Endothelial cell (in vitro differentiated cells): ENCODE data around the gene RELN. TPM values are rescaled to one million over a fixed set of nuclear protein-coding genes. Genes with fewer than 3 reads are reported as not detected.

Experiments
- DNase-seq: peaks from one replicate; pipeline ENCODE4 v3.0.0; 2021; ENCODE audit warnings: low spot score
- H3K27ac Mint-ChIP-seq: one replicate; pipeline ENCODE4 v1.8.0; 2021; ENCODE audit warnings: mixed read lengths, inconsistent platforms; ENCODE audit not compliant: unreplicated experiment
- H3K27me3 Mint-ChIP-seq: one replicate; pipeline ENCODE4 v1.8.0; 2021; ENCODE audit warnings: mild to moderate bottlenecking, moderate library complexity, mixed read lengths, inconsistent platforms; ENCODE audit not compliant: unreplicated experiment
- H3K36me3 Mint-ChIP-seq: one replicate; pipeline ENCODE4 v1.8.0; 2021; ENCODE audit warnings: mild to moderate bottlenecking, low read depth, mixed read lengths, inconsistent platforms; ENCODE audit not compliant: unreplicated experiment
- H3K4me1 Mint-ChIP-seq: one replicate; pipeline ENCODE4 v1.8.0; 2021; ENCODE audit warnings: mild to moderate bottlenecking, mixed read lengths, inconsistent platforms; ENCODE audit not compliant: unreplicated experiment
- H3K4me3 Mint-ChIP-seq: one replicate; pipeline ENCODE4 v1.8.0; 2021; ENCODE audit warnings: mild to moderate bottlenecking, mixed read lengths, inconsistent platforms; ENCODE audit not compliant: unreplicated experiment
- H3K9me3 Mint-ChIP-seq: one replicate; pipeline ENCODE4 v1.8.0; 2021; ENCODE audit warnings: mixed read lengths, inconsistent platforms; ENCODE audit not compliant: unreplicated experiment
- CTCF ChIP-seq: fragments of 200-600 bp; sonication (generic); IDR thresholded peaks from one replicate; pipeline ENCODE4 v1.5.0; 2021; ENCODE audit warnings: antibody characterized with exemption; ENCODE audit not compliant: unreplicated experiment
- total RNA-seq: library from RNA; stranded (reverse); fragmentation: NEBNext Ultra II Directional; extraction: Animal tissue kit (Norgen Biotek cat#: 25700); gene quantifications from one replicate; pipeline ENCODE4 v1.2.1, GENCODE V29; 2021; ENCODE audit not compliant: unreplicated experiment

RELN gene
- total RNA-seq, 1 donor from 2014 or later = 2.3 TPM

GRCh38 chr7:103937680-103938079 is 51.8 kb downstream of the RELN start:
- H3K9me3 Mint-ChIP-seq = no peaks in the 10 kb centered on the region

GRCh38 chr7:103936558-103936957 is 52.9 kb downstream of the RELN start:
- Mint-ChIP-seq H3K4me1 (peaks cover 2% of the 10 kb centered on the region), H3K4me3 (no peak overlapping the region)

More at GRCh38 chr7:103937680-103938079, 51.8 kb downstream of the RELN start:
- no peak for DNase-seq
- Mint-ChIP-seq H3K36me3 (no peaks in the 10 kb centered on the region), H3K27ac (no peak overlapping the region), H3K4me1 (no peaks in the 10 kb centered on the region), H3K27me3 (peaks cover 3% of the 10 kb centered on the region), H3K4me3 (no peak overlapping the region)
- TF ChIP-seq CTCF = no peak

GRCh38 chr7:103934508-103934907 is 55.0 kb downstream of the RELN start:
- Mint-ChIP-seq H3K27me3 (peaks cover 4% of the 10 kb centered on the region), H3K36me3 (no peaks in the 10 kb centered on the region), H3K4me1 (peaks cover 8% of the 10 kb centered on the region), H3K4me3 (no peak overlapping the region), H3K27ac (no peak overlapping the region), H3K9me3 (no peaks in the 10 kb centered on the region)
- TF ChIP-seq CTCF = no peak
- DNase-seq = no peak

More at GRCh38 chr7:103936558-103936957, 52.9 kb downstream of the RELN start:
- Mint-ChIP-seq H3K27ac (no peak overlapping the region), H3K36me3 (no peaks in the 10 kb centered on the region), H3K27me3 (peaks cover 3% of the 10 kb centered on the region), H3K9me3 (no peaks in the 10 kb centered on the region)
- DNase-seq = no peak
- TF ChIP-seq CTCF = no peak

GRCh38 chr7:103932389-103932788 is 57.1 kb downstream of the RELN start:
- H3K27me3 Mint-ChIP-seq = peaks cover 4% of the 10 kb centered on the region
- no peak overlapping the region for H3K27ac Mint-ChIP-seq
- DNase-seq = no peak
- H3K9me3 Mint-ChIP-seq = no peaks in the 10 kb centered on the region
- no peak for TF ChIP-seq CTCF
- H3K4me3 Mint-ChIP-seq = no peak overlapping the region
- H3K4me1 Mint-ChIP-seq = peaks cover 8% of the 10 kb centered on the region
- no peaks in the 10 kb centered on the region for H3K36me3 Mint-ChIP-seq

- Mint-ChIP-seq H3K9me3 (no peaks in the 10 kb centered on the region), H3K4me3 (no peak overlapping the region), H3K4me1 (peaks cover 8% of the 10 kb centered on the region), H3K27ac (no peak overlapping the region), H3K36me3 (no peaks in the 10 kb centered on the region), H3K27me3 (peaks cover 4% of the 10 kb centered on the region)
- TF ChIP-seq CTCF = no peak
- no peak for DNase-seq
These were observed 59.6 kb downstream of the RELN start for GRCh38 chr7:103929901-103930311.
